Measurements from ENCODE around the gene CYP8B1.
A peak's percentile ranks its signal among the peaks of the same experiment; 100 is the strongest.

Gene CYP8B1

DNA sequence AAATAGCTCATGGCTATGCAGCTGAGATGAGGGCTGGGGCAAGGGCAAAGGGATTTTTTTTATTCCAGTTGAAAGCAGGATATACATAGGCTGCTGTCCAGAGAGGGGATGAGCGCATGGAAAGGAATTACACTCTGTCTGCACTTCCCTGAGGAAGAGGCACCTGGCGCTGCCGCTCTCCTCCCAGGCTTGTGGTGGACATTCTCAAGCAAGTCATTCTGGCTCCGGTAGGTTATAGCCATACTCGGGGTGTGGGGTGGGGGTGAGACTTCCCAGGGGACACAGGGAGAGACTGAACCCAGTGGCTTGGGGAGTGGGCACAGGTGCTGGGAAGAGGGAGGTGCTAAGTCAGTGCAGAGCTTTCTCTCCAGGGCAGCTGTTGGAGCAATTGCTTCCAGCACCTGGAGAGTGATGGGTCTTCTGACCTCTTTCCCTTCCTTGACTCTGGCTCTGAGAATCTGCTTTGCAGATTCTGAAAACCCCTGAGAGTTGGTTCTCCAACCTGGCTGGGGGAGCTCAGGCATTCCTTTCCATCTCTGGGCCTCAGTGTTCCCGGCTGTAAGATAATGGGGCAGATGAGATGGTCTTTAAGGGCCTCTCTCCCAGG lies 24.3 kb downstream of the CYP8B1 start:
- DNase-seq: no peak

DNA sequence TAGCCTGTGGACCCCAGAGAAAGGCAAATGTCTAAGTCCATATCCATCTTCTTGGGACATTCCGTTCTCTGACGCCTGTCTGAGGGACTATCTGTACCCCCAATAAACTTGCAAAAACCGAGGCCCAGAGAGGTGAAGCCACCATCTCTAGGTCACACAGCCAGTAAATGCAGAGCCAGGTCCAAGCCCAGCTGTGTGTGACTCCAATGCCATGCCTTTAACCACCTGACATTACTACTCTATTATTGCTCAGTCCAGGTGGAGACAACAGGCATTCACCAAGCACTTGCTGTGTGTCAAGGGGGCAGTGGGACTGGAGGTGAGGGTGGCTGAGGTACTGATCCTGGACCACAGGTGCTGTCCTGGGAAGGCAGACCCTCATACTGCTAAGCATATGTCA lies 25.4 kb downstream of the CYP8B1 start:
- no peak for DNase-seq

DNA sequence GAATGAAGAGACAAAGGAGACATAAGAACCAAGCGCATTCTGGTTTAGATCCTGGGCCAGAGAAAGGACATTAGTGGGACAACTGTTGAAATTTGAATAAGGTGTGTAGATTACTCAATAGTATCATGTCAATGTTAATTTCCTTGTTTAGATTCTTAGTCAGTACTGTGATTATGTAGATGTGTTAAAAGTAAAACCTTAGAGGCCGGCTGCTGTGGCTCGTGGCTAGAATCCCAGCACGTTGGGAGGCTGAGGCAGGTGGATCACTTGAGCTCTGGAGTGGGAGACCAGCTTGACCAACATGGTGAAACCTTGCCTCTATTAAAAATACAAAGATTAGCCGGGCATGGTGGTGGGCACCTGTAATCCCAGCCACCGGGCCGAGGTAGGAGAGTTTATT lies 26.7 kb downstream of the CYP8B1 start:
- DNase-seq: no peak

- DNase-seq: no peak
Measured at GRCh38 chr3:42847731-42848130, 27.9 kb downstream of the CYP8B1 start.

DNA sequence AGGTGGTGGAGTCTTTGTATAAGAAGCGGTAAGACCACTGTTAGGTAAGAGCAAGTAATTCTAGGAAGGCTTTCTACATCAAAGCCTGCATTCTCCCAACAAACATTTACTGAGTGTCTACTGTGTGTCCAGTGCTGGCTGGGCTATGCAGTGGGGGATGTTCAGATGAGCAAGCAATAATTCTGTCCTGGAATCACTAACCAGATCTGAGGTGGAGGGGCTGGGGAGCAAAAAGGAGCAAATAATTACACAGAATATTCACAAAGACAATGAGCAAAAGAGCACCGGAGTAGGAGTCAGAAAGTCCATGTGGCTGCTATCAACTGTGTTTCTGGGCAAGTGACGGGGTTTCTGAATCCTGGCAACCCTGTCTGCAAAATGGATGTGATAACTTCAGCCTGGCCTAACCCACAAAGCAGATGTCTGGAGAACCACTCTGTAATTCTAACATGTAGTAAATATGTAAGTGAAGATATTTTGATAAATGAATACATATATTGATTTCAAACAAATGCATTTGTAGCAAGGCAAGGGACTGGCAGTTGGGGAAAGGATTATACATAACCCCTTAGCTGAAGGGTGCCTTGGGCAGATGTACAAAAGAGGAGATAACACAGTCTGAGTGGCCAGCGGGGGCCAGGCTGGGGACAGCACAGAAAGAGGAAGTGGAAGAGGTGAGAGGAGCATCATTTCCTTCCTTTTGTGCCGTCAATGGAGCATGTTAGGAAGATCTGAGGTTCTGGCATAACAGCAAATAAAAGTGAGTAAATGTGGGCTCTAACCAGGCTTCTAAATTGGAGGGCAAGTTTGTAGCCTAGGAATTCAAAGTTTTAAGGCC lies 28.8 kb downstream of the CYP8B1 start:
- DNase-seq: peak; percentile 70

- no peak for DNase-seq
Measured at GRCh38 chr3:42844815-42845214, 30.9 kb downstream of the CYP8B1 start.

- DNase-seq: no peak
Measured at GRCh38 chr3:42844412-42844713, 31.3 kb downstream of the CYP8B1 start.

DNA sequence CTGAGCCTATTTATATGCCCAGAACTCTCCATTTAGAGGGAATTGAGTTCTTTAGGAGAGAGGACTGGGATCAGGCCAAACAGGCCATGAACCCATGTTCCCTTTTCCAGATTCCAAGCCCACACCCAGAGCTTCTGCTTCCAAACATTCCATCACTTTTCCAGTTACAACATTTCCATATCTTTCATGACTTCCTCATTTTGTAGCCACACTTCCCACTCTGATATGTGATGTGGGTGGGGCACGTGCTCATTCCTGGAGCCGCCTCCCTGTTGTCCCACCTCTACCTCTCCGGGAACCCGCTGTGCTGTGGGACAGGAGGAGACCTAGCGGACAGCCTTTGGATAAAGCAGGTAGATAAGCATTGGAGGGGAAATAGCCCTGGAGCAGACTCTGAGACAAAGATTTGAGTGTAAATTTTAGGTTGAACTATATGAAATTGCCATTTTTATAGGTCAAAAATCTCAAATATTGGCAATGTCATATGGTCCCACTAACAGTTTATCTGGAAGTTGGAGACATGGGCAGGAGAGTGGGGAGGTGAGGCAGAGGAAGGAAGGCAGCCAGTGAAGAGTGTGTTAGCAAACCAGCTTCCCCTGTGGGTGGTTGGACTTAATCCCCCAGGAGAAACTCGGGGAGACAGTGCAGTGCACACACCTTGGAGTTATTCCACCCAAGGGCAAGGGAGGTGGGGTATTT lies 31.8 kb downstream of the CYP8B1 start:
- DNase-seq: no peak

- DNase-seq: no peak
Measured at GRCh38 chr3:42841332-42841731, 34.3 kb downstream of the CYP8B1 start.

GRCh38 chr3:42839616-42840015 lies 36.1 kb downstream of the CYP8B1 start:
- peak; percentile 59 for DNase-seq

DNA sequence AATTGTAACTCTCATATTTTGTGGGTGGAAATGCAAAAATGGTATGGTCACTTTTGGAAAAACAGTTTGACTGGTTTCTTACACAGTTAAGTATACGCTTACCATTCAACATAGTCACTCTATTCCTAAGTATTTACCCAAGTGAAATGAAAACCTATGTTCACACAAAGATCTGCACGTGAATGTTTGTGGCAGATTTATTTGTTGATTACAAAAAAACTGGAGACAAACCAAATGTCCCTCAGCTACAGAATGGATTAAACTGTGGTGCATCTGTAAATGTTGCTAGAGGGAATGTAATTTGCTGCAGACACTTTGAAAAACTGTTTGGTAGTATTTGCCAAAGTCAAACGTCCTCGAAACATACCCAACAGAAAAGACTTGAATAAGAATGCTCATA lies 37.1 kb downstream of the CYP8B1 start:
- DNase-seq: no peak

DNA sequence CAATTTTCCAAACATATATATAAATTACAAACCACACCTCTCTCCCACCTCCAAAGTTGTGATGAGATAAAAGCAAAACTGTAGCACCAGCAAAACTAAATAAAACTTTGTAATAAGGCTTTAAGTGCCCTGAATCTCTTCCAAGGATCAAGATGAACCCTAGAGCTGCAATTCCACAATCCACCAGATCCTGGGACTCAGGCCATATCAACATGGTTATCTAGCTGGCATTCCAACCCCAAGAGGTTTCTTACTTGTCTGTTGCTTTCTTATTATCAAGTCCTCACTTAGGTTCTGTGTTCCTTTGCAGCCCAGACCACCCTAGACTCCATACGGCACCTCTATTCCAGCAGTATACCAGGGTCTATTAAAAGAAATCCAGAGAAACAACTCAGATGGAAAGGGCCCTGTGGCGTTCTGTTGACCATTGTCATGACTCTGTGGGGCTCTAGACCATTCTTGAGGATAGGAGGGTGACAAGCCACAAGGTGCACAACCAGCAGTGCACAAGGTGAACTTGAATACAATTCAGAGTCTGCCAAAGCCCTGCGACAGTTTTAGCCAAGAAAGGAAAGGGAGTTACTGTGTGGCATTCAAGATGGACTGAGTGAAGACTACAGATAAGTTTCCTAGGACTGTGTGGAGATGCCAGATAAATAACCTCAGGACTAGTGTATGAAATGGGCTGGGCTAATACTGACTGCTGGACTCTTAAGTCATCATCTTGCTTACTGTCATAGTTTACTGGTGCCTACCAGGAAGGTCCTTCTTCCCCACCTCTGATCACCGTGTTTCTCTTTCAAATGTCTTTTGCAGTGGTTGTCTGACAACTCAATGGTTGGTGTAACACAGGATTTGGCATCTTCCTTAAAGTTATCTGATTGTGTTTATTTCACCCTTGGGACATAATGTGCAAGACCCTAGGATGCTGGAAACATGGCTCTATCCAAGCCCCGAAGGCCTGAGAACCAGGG lies 39.2 kb downstream of the CYP8B1 start:
- DNase-seq: no peak

- DNase-seq: peak; percentile 87
Measured at GRCh38 chr3:42831321-42831713, 44.4 kb downstream of the CYP8B1 start.

DNA sequence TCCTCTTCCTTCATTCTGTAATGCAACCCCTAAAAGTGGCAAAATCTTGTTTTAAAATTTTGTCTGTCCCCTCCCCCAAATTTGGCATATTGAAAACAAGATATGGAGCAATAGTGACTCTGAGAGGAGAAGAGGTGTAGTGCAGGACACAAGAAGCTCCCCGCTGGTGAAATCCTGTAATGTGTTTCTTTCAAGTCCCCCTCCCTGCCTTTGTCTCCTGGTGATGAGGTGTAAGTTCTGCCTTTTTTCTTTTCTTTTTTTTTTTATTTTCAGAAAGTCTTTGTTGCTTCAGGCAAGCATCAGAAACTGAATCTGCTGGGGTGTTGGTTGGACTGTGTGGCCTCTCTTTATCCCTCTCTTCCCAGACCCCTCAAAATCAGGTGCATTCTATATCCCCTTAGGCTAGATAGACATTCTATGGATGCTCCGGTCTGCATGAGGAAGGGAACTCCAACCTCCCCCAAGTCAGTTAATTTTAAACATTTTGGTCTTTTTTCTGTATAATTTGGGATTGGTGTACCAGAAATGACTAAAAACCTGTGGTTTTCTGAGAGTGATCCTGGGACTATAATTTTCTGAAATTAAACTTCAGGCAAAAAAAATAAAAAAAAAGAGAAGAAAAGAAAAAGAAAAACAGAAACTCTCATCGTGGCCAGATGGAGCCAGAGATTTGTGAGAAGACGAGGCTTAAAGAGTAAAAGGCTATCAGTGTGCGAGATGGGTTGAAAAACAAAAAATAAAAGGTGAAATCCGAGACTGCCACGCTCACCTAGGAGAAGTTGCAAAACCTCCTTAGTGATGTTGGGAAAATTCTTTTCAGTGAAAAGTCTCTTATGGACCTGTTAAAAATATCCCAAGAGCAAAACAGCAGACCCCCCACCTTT lies 45.0 kb downstream of the CYP8B1 start:
- DNase-seq: peak; percentile 23

- no peak for DNase-seq
Measured at GRCh38 chr3:42829628-42830436, 45.8 kb downstream of the CYP8B1 start.

GRCh38 chr3:42829083-42829627 lies 46.5 kb downstream of the CYP8B1 start:
- DNase-seq: no peak

GRCh38 chr3:42827654-42828053 lies 48.0 kb downstream of the CYP8B1 start:
- no peak for DNase-seq

- no peak for DNase-seq
Measured at GRCh38 chr3:42827023-42827422, 48.7 kb downstream of the CYP8B1 start.

DNA sequence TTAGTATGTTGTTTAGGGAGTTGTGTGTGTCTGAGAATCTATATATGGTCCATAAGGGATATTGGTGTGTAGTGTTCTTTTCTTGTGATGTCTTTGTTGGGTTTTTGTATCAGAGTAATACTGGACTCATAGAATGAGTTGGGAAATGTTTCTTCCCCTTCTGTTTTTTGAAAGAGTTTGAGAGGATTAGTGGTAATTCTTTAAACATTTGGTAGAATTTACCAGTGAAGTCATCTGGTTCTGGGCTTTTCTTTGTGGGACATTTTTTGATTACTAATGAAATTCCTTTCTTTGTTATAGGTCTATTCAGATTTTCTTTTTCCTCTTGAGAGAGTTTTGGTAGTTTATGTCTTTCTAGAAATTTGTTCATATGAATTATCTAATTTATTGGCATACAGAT lies 49.5 kb downstream of the CYP8B1 start:
- DNase-seq: no peak

GRCh38 chr3:42823351-42823750 lies 52.3 kb downstream of the CYP8B1 start:
- no peak for DNase-seq

GRCh38 chr3:42822828-42823227 lies 52.9 kb downstream of the CYP8B1 start:
- DNase-seq: no peak

Data from suppressor macrophage treated with lipopolysaccharide for 4 hours (primary cell).